GM18505 (cell line): ENCODE results near the gene TBC1D3I.
"Not testable (repeated sequence)": the region's sequence is repeated elsewhere in the genome, so short reads cannot be mapped to it uniquely, and the experiment has no call there.

Source experiments
- ATAC-seq: cut with Tn5 transposase; IDR thresholded peaks from one replicate; pipeline ENCODE4 v1.9.1; 2021; ENCODE audit not compliant: unreplicated experiment
- POLR2A ChIP-seq: IDR thresholded peaks from 4 replicates; pipeline ENCODE4 v1.6.1; 2011; ENCODE audit warnings: borderline replicate concordance; ENCODE audit not compliant: insufficient read depth, insufficient read length; ENCODE audit errors: extremely low read depth

Gene TBC1D3I

DNA sequence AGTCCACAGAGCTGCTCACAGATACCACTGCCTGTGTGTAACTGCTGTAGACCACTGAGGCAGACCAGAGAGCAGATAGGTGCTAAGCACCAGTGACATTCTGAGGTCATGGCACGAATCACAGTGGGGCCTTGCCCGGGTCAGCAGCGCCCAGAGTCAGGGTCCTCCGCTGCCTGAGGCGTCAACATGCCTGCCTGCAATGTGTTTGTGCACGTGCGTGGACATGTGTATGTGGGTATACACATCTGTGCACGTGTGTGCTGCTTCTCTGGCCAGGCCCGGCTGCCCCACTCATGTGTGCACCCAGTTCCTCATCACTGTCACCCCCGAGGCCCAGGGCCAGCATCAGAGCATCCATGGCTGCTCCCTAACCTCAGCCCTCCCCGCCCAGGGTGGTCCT lies at the start of gene TBC1D3I:
Gene TBC1D3I (minus strand): TSS at position 101 of the 400 bp plus-strand sequence. CDS start 1,585 bp downstream, outside the sequence.
- ATAC-seq, result not testable (repeated sequence)

DNA sequence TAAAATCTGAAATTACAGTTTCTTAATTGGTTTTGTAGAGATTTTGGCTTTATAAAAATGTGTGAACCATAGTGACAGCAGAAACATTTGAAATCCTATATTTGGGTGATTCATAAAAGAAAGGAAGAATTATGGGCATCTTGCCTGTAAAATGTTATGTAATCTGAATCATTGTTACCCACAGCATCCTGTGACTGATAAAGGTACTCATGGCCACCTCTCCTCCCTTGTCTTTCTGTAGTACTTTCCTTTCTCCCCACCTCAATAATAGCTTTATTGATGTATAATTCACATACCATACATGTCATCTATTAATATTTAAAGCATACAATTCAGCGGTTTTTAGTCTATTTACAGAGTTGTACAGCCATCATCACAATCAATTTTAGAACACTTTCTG lies 30.8 kb upstream of the TBC1D3I start:
- ATAC-seq, result not testable (repeated sequence)

DNA sequence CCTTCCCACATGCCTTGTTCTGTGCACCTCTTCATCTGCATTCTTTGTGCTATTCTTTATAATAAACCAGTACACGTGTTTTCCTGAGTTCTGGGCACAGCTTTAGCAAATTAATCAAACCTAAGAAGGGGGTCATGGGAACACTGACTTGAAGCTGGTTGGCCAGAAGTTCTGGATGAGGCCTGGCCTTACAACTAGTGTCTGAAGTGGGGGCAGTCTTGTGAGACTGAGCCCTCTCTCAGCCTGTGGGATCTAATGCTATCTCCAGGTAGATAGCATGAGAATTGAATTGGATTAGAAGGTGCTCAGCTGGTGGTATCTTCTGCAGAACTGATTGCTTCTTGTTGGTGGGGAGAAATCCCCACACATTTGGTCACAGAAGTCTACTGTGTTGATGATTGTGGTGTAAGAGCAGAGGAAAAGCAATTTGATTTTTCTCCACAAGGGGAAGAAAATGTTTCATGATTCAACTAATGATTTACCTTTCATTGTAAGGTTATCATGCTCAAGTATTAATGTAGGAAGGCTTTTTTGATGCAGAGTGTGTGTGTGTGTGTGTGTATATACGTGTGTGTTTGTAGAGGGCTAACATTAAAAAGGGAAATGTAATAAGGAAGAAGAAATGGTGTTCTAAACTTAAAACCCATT lies 25.7 kb upstream of the TBC1D3I start:
- not testable (repeated sequence) for ATAC-seq

DNA sequence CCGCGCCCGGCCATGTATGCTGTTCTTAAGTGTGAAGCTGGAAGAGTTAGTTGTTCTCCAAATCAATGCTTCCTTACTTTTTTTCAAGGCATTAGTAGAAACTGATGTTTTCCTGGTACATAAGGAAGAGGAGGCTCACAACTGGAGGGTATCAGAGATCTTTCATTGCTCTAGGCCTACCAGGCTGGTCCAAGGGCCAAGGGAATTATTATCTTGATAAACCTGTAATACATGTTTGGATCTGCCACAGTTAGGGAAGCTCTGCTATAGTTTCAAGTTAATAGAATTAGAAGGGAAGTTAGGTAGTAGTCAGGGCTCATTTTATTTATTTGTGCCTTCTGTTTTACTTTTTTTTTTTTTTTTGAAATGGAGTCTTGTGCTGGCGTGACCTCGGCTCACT lies 19.8 kb upstream of the TBC1D3I start:
- not testable (repeated sequence) for ATAC-seq

DNA sequence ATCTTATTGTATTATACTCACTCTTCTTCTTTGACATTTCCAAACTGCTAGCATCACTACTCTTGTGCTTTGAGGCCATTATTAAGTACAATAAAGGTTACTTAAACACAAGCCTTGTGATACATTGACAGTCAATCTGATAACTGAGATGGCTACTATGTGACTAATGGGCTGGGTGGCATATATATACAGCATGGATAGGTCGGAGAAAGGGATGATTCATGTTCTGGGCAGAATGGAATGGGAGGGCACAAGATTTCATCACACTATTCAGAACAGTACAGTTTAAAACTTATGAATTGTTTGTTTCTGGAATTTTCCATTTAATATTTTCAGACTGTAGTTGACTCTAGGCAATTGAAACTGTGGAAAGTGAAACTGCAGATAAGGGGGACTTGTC lies 18.9 kb upstream of the TBC1D3I start:
- not testable (repeated sequence) for ATAC-seq

DNA sequence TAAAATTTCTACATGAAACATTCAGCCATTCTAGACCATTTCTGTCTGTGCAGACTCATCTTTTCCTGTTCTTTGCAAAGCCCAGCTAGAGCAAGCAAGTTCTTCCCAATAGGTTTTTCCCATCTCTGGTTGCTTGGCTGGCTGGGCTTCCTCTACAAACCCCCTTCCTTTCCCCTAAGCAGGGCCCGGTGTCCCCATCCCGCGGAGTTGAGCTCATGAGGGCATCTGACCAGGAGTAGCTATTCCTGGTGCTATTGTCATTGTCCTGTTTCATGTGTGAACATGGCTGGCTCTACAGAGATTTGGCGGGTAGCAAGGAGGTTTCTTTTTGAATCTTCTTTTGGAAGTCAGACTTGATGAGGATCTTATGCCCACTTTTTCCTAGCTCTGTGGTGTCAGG lies 22.3 kb downstream of the TBC1D3I start:
- not testable (repeated sequence) for ATAC-seq

DNA sequence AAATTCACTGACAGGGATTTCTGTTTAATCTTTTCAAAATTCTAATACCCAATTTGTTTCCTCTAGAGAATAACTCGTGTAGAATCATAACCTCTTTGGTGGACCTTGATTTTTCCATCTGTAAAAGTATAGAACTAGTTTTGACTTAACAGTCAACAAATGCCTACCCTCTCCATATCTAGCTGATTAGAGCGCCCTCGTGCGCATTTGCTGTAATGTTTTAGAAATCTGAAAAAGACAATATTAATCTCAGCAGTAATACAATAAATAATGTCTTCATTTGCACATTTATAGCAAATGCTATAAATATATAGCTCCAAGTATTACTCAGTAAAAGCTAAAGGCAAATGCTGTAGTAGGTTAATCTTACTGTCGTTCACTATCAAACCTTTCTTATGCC lies 34.7 kb downstream of the TBC1D3I start:
- ATAC-seq, result not testable (repeated sequence)

DNA sequence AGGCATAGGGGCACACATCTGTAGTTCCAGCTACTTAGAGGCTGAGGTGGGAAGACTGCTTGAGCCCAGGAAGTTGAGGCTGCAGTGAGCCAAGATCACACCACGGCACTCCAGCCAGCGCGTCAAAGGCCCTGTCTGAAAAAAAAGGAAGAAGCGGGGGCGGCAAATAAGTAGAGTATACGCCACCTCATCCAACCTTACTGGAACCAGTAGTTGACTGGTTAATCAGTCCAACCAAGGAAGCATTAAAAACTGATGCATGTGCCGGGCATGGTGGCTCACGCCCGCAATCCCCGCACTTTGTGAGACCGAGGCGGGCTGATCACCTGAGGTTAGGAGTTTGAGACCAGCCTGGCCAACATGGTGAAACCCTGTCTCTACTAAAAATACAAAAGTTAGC lies 41.4 kb downstream of the TBC1D3I start:
- not testable (repeated sequence) for ATAC-seq

DNA sequence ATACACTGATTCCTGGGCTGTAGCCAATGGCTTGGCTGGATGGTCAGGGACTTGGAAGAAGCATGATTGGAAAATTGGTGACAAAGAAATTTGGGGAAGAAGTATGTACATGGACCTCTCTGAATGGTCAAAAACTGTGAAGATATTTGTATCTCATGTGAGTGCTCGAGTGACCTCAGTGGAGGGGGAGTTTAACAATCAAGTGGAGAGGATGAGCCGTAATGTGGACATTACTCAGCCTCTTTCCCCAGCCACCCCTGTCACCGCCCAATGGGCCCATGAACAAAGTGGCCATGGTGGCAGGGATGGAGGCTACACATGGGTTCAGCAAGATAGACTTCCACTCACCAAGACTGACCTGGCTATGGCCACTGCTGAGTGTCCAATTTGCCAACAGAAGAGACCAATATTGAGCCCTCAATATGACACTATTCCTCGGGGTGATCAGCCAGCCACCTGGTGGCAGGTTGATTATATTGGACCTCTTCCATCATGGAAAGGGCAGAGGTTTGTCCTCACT lies 42.7 kb downstream of the TBC1D3I start:
- ATAC-seq, result not testable (repeated sequence)

DNA sequence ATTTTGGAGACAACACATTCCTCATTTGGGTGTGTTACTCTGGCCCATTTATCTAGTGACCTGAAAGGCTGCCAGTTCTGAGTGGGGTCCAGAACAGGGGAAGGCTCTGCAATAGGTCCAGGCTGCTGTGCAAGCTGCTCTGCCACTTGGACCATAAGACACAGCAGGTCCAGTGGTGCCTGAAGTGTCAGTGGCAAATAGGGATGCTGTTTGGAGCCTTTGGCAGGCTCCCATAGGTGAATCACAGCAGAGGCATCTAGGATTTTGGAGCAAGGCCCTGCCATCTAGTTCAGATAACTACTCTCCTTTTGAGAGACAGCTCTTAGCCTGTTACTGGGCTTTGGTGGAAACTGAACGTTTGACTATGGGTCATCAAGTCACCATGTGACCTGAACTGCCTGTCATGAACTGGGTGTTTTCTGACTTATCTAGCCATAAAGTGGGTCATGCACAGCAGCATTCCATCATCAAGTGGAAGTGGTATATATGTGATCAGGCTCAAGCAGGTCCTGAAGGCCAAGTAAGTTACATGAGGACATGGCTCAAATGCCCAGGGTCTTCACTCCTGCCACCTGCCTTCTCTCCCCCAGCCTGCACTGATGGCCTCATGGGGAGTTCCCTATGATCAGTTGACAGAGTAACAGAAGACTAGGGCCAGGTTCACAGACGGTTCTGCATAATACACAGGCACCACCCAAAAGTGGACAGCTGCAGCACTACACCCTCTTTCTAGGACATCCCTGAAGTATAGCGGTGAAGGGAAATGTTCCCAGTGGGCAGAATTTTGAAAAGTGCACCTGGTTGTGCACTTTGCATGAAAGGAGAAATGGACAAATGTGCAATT lies 43.4 kb downstream of the TBC1D3I start:
- ATAC-seq, result not testable (repeated sequence)

DNA sequence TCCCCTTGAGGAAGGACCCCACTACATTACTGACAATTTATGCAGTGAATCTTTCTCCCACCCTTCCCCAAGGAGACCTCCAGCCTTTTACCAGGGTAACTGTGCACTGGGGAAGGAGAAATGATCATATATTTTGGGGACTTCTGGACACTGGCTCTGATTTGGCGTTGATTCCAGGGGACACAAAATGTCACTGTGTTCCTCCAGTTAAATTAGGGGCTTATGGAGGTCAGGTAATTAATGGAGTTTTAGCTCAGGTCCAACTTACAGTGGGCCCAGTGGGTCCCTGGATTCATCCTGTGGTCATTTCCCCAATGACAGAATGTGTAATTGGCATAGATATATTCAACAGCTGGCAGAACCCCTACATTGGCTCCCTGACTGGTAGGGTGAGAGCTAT lies 44.8 kb downstream of the TBC1D3I start:
- not testable (repeated sequence) for ATAC-seq

DNA sequence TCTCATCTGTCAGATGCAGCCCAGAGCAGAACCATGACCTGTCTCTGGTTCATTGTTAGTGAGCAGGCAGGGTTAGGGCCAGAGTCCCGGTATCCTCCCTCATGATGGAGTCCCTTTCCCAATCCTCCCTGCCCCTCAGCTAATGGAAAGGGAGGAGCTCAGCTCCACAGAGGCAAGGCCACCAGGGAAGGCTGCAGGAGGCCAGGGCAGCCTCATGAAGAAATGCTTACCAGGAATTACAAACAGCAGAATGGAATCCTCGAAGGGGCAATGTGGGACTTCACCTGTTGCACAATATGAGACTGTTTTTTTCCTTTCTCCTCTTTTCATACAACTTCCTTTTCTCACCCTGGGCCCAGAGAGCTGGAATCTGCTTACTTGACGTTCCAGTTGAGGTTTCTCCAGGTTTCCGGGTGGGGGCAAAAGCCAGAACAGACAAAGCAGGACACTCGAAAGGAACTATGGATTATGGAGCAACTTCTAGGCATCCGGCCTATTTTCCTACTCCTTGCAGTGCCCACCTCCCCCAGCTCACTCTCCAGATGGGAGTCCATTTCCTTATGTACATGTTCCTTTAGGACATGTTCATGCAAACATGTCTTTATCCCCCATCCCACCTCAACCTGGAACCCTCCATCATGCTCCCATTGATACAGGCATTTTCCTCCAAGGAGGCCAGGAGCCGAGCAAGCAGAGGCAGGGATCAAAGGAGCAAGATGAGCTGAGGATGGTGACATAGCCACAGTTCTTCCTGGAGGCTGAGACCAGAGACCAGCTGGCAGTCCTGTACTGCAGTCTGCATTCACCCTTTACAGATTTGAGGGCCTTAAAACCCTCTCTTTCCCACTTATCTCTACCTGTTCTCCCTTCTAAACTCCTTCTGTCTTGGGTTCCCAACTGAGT lies 48.7 kb downstream of the TBC1D3I start:
- not testable (repeated sequence) for ATAC-seq

DNA sequence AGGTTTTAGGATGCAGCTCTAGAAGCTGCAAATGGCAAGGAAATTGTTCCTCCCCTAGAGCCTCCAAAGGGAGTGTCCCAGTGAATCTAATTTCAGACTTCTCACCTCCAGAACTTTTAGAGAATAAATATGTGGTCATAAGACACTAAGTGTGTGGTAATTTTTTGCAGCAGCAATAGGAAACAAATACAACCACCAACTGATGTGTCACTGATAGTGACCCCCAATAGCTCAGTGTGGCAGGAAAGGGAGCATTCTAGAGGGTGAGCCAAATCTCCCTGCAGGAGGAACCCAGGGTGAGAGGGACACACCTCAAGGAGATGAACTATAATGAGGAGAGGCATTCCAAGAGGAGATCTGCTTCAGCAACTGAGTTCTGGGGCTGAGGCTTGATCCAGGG lies 49.5 kb downstream of the TBC1D3I start:
- no peak for ATAC-seq
- TF ChIP-seq POLR2A, result no peak

DNA sequence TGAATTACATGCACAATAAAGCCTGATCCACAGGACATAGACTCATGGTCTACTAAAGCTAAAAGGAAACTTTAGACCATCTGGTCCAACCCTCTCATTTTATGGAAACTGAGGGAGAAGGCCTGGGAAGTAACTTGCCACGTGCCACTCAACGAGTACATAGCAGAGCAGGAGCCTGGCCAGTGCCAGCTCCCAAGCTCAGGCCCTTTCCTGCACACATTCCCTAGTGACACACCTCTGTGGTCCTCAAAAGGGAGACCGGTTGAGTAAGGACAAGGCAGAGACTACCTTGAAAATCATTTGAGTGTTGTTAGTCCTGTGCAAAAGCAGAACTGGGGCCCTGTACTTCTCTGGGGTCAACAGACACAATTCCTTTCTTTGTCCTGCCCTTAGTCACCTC lies 50.7 kb downstream of the TBC1D3I start:
- TF ChIP-seq POLR2A, result no peak
- no peak for ATAC-seq

DNA sequence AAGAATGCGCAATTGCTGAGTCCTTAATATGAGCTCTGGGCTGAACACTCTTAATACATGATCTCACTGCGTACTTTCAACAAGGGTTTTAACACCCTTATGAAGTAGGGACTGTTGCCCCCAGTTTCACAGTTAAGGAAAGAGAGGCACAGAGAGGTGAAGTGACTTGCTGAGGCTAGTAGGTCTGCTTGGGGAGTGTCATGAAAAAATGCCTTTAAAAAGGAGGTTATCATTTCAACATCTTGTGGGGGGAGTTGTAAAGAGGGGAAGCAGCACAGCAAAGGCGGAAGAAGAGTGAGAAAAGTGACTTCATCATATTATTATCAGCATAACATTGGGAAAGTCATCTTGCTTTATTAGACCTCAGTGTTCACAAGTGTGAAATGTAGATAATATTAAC lies 51.4 kb downstream of the TBC1D3I start:
- peak; percentile 44 for TF ChIP-seq POLR2A
- no peak for ATAC-seq
